ENCODE data around the gene PRRT4.

GRCh38 chr7:128400566-128400965 lies 39.1 kb upstream of the PRRT4 start:
- TF ChIP-seq POLR2A (IDR thresholded peaks at IDR 0.05): no peak
- TF ChIP-seq, protein P1, sequence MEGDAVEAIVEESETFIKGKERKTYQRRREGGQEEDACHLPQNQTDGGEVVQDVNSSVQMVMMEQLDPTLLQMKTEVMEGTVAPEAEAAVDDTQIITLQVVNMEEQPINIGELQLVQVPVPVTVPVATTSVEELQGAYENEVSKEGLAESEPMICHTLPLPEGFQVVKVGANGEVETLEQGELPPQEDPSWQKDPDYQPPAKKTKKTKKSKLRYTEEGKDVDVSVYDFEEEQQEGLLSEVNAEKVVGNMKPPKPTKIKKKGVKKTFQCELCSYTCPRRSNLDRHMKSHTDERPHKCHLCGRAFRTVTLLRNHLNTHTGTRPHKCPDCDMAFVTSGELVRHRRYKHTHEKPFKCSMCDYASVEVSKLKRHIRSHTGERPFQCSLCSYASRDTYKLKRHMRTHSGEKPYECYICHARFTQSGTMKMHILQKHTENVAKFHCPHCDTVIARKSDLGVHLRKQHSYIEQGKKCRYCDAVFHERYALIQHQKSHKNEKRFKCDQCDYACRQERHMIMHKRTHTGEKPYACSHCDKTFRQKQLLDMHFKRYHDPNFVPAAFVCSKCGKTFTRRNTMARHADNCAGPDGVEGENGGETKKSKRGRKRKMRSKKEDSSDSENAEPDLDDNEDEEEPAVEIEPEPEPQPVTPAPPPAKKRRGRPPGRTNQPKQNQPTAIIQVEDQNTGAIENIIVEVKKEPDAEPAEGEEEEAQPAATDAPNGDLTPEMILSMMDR (IDR thresholded peaks at IDR 0.05): no peak

Measured in testis (tissue), 2 donors.